Stimulated activated CD4-positive, alpha-beta T cell treated with anti-CD3 and anti-CD28 coated beads, Interleukin-4, amount 100 ng/mL, for 1 hour (primary cell): Measurements from ENCODE around the gene CLK2.
"Not testable (repeated sequence)": the region's sequence is repeated elsewhere in the genome, so short reads cannot be mapped to it uniquely, and the experiment has no call there.

Source experiments
- DNase-seq: peaks from one replicate; pipeline ENCODE4 v3.0.0-alpha.2; 2020

CLK2 gene

GRCh38 chr1:155295942-155296267, 22.6 kb upstream of the CLK2 start:
- DNase-seq: no peak

GRCh38 chr1:155295183-155295941, 22.1 kb upstream of the CLK2 start:
- DNase-seq: no peak

- no peak for DNase-seq
Observed at GRCh38 chr1:155294520-155295182, 21.3 kb upstream of the CLK2 start.

- no peak for DNase-seq
Observed at GRCh38 chr1:155293086-155293749, 19.9 kb upstream of the CLK2 start.

- DNase-seq: not testable (repeated sequence)
Observed at GRCh38 chr1:155291006-155291405, 17.7 kb upstream of the CLK2 start.

GRCh38 chr1:155287987-155288543, 14.8 kb upstream of the CLK2 start:
- DNase-seq: no peak

GRCh38 chr1:155286544-155286943, 13.2 kb upstream of the CLK2 start:
- DNase-seq: no peak

- DNase-seq: no peak
Observed at GRCh38 chr1:155285631-155286044, 12.3 kb upstream of the CLK2 start.

GRCh38 chr1:155285063-155285462, 11.8 kb upstream of the CLK2 start:
- no peak for DNase-seq

- DNase-seq: no peak
Observed at GRCh38 chr1:155284476-155284875, 11.2 kb upstream of the CLK2 start.

GRCh38 chr1:155282488-155283091, 9.3 kb upstream of the CLK2 start:
- DNase-seq: no peak

GRCh38 chr1:155279268-155279667, 6.0 kb upstream of the CLK2 start:
- no peak for DNase-seq

- DNase-seq: no peak
Observed at GRCh38 chr1:155278689-155279160, 5.4 kb upstream of the CLK2 start.

- DNase-seq: peak; percentile 81
Observed at GRCh38 chr1:155277902-155278688, 4.8 kb upstream of the CLK2 start.

- peak; percentile 95 for DNase-seq
Observed at GRCh38 chr1:155277070-155277901, 4.0 kb upstream of the CLK2 start, which contains the start of gene HCN3. TSS of gene HCN3 (plus strand) at chr1:155277463. CDS start at chr1:155277591, 128 bp downstream.

- DNase-seq: no peak
Observed at GRCh38 chr1:155272466-155273342, 600 bp downstream of the CLK2 start.

- DNase-seq: no peak
Observed at GRCh38 chr1:155269381-155269780, 3.9 kb downstream of the CLK2 start.

GRCh38 chr1:155268630-155269029, 4.7 kb downstream of the CLK2 start:
- DNase-seq: no peak

GRCh38 chr1:155267373-155267772, 5.9 kb downstream of the CLK2 start:
- no peak for DNase-seq

- DNase-seq: no peak
Observed at GRCh38 chr1:155266553-155266952, 6.8 kb downstream of the CLK2 start.
